Measurements from ENCODE around the gene PRDM16.

DNA sequence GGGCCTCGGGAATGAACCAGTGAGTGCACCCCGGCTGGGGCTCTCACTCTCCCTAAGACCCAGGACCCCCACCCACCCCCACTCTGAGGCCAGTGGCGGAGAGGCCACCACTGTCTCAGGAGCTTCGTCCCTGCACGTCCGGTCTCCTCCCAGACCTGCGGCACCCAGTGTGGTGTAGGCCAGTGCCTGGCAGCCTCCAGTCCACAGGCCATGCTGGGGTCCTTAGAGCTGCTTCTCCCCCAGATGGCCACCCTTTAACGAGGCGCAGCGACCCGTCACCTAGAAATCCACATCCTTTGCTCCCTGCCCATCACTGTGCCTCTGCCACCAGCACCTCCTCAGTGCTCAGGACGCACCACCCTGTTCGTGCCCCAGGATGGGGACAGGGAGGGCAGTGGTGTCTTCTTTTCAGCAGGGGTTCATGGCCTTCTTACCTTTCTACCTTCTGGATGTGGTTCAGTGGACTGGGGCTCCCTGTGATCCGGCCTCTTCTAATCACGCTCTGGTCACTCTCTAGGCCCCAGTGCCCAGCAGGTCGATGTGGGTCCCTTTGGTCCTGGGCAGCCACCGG is 253.5 kb downstream of the PRDM16 start:
- TF ChIP-seq HDAC6 (IDR thresholded peaks at IDR 0.05; ENCODE audit: low read depth, low read length) (no peak), ZNF24 (IDR thresholded peaks at IDR 0.05) (no peak), ATM (IDR thresholded peaks at IDR 0.05; ENCODE audit: borderline replicate concordance) (no peak), EP300 (IDR thresholded peaks at IDR 0.05; ENCODE audit: low read depth in 2 of 2, low read length in 2 of 2) (no peak), EP300 (CRISPR knock-in tag; IDR thresholded peaks at IDR 0.05; ENCODE audit: borderline replicate concordance) (no peak), MAZ (IDR thresholded peaks at IDR 0.05; ENCODE audit: borderline replicate concordance, low read depth, low read length) (no peak), MAZ (CRISPR knock-in tag; IDR thresholded peaks at IDR 0.05; ENCODE audit: low read depth) (no peak), ZNF235 (CRISPR knock-in tag; IDR thresholded peaks at IDR 0.05; ENCODE audit: borderline replicate concordance) (peak; percentile 38; the same call in 1 of the 2 replicates), ZNF788 (CRISPR knock-in tag; IDR thresholded peaks at IDR 0.05; ENCODE audit: borderline replicate concordance) (no peak), FOXM1 (CRISPR knock-in tag; IDR thresholded peaks at IDR 0.05) (no peak), ZNF296 (CRISPR knock-in tag; conservative IDR thresholded peaks at IDR 0.05) (no peak), KAT8 (CRISPR knock-in tag; IDR thresholded peaks at IDR 0.05) (no peak)
- TF ChIP-seq, protein P1, sequence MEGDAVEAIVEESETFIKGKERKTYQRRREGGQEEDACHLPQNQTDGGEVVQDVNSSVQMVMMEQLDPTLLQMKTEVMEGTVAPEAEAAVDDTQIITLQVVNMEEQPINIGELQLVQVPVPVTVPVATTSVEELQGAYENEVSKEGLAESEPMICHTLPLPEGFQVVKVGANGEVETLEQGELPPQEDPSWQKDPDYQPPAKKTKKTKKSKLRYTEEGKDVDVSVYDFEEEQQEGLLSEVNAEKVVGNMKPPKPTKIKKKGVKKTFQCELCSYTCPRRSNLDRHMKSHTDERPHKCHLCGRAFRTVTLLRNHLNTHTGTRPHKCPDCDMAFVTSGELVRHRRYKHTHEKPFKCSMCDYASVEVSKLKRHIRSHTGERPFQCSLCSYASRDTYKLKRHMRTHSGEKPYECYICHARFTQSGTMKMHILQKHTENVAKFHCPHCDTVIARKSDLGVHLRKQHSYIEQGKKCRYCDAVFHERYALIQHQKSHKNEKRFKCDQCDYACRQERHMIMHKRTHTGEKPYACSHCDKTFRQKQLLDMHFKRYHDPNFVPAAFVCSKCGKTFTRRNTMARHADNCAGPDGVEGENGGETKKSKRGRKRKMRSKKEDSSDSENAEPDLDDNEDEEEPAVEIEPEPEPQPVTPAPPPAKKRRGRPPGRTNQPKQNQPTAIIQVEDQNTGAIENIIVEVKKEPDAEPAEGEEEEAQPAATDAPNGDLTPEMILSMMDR (CRISPR knock-in tag; IDR thresholded peaks at IDR 0.05), result no peak
- TF ChIP-seq, protein P2, sequence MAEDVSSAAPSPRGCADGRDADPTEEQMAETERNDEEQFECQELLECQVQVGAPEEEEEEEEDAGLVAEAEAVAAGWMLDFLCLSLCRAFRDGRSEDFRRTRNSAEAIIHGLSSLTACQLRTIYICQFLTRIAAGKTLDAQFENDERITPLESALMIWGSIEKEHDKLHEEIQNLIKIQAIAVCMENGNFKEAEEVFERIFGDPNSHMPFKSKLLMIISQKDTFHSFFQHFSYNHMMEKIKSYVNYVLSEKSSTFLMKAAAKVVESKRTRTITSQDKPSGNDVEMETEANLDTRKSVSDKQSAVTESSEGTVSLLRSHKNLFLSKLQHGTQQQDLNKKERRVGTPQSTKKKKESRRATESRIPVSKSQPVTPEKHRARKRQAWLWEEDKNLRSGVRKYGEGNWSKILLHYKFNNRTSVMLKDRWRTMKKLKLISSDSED (CRISPR knock-in tag; IDR thresholded peaks at IDR 0.05), result no peak
- TF ChIP-seq, protein P3, sequence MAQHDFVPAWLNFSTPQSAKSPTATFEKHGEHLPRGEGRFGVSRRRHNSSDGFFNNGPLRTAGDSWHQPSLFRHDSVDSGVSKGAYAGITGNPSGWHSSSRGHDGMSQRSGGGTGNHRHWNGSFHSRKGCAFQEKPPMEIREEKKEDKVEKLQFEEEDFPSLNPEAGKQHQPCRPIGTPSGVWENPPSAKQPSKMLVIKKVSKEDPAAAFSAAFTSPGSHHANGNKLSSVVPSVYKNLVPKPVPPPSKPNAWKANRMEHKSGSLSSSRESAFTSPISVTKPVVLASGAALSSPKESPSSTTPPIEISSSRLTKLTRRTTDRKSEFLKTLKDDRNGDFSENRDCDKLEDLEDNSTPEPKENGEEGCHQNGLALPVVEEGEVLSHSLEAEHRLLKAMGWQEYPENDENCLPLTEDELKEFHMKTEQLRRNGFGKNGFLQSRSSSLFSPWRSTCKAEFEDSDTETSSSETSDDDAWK (CRISPR knock-in tag; IDR thresholded peaks at IDR 0.05), result no peak
